Right ventricle myocardium superior (tissue), 1 donor: Measurements from ENCODE around the gene HOXB2. TPM values are rescaled to one million over a fixed set of nuclear protein-coding genes. Genes with fewer than 3 reads are reported as not detected.

Experiments used
- ATAC-seq: fragments of 200-7000 bp; cut with Tn5 transposase; one replicate; pipeline ENCODE4 v1.9.1; 2020; ENCODE audit warnings: mild to moderate bottlenecking; ENCODE audit not compliant: poor library complexity
- DNase-seq: peaks from one replicate; pipeline ENCODE4 v3.0.0-alpha.2; 2020
- intact Hi-C: fragments of 100-400 bp; cut with DNase I; formaldehyde crosslinking; loops from one replicate; pipeline ENCODE4 v1.11.2; 2022
- total RNA-seq: library from RNA; stranded (reverse); fragmentation: NEBNext Ultra II Directional; extraction: Animal tissue kit (Norgen Biotek cat#: 25700); gene quantifications from one replicate; pipeline ENCODE4 v1.2.1, GENCODE V29; 2021
- donor health status: DM: no; HTN: yes; CAD: no; lungs with severe emphysema.

The HOXB2 gene
- total RNA-seq, 1 donor from 2014 or later: 2.7 TPM

DNA sequence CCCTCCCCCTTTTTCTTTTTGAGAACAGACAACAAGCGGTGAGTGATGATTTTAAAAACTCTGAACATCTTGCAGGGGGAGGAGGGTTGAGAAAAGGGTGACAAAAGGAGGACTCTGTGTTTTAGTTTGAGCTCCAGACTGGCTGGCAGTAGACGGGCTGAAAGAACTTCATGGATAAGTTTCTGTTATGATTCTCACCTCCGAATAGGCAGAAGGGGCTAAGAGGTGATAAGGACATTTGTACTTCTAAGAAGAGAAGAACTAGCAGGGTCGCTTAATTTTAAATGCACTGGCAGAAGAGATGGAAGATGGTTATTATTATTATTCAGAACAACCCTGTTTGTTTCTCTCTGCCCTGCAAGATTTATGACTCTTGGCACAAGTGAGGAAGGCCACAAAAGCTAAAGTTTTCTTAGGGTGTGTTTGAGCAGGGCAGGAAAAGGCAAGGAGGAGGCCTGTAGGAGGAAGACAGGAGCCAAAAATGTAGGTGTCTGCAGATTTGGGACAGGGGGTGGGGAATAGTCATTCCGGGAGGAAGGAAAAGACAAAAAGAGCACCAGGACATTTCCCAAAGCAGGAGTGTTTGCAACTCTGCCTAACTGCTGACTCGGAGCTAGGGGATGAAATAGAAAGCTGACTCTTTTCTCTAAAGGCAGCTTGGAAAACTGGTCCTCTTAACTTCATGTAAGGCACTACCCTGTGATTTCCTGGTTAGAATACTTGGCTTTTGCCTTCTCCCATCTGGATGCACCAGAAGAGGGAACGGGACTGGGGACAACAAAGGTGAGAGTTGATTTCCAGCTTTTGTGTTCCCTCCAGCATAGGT lies 11.9 kb upstream of the HOXB2 start:
- DNase-seq (no peak), ATAC-seq (no peak)
- intact Hi-C loops: no loop called here

DNA sequence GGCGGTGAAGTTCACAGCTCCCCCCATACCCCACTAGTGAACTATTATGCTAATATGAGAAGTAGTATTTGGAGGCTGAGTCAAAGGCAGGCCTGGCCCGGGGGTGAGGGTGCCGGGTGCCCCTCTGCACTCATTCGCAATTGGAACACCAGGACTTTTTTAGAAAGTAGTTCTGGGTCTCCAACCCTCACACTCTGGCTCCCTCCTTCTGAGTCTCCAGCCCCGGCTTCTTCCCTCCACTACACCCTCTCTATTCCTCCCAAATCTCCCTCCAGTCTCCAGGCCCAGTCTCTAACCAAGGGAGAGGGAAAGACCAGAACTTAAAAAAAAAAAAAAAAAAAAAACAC lies 11.3 kb upstream of the HOXB2 start:
- DNase-seq (no peak), ATAC-seq (no peak)
- intact Hi-C loops: no loop called here

DNA sequence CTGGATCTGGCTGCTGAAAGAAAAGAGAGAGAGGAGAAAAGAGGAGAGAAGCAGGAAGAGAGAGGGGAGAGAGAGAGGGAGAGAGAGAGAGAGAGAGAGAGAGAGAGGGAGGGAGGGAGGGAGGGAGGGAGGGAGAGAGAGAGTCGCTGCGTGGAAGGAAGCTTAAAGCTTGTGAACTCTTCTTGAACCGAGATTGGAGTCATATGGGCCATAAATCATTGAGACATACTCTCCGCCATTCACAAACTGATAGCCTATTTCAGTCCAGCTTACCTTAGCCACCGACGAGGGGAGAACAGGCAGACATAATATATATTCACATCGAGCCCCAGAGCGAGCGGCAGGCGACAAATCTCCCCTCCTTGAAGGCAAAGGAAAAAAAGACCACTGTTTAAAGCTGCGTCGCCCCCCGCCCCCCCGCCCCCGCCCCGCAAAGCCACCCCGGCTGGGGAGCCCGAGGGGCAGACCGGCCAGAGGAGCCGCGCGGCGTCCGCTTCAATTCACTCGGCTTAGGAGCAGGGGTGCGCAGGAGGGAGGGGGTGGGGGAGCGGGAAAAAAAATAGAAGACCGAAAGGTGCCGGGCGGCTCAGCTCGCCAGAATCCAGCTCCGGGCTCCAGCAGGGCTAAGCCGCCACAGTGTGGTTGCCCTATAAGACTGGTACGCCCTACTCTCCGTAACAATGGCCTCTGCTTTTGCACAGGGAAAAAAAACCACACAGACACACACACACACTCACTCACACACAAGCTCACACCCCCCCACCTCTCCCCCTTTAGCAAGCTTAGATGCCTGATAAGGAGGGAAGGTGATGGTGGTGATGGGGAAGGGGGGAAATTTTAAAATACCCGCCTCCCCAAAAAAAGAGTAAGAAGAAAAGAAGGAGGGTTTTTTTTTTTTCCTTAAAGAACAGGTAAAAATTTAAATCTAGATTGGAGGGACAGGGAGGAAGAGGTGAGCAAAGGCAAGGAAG lies 10.6 kb upstream of the HOXB2 start:
- DNase-seq (no peak), ATAC-seq (peak; percentile 49)
- intact Hi-C loops: no loop called here

DNA sequence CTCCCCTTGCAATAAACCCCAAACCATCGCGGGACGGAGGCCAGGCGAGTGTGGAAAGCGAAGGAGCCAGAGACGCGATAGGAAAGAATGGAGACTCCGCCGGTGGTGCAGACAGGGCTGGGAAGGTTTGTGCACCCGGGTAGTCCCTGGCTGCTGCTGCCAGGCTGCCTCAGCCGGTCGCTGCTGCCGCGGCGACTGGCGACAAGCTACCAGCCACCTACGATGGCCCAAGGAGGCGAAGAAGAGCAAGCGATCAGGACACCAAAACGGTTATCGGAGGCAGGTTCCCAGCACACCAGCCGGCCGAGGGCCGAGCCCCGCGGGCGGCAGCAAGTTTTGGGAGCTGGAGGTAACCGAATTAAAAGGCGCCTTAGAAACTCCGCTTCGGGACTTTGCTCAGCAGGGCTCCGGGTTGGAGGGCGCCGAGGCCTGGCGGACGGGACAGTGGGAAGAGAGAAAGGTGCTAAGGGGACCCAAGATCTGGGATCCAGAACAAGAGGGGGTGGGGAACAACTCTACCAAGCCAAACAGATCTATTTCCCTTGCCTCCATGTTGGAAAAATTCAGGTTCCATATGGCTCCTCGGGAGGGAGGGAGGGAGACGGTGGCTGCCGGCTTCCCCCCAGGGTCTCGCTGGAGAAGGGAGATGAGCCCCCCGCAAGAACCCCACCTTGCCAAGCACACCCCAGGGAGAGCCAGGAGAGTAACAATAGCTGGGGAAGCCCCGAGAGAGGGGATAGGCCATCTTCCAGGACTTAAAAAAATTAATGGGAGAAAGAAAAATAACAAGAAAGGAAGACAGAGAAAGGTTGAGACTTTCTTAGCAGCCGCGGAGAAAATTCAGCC lies 9.7 kb upstream of the HOXB2 start:
- ATAC-seq (no peak), DNase-seq (no peak)
- intact Hi-C loops: no loop called here

DNA sequence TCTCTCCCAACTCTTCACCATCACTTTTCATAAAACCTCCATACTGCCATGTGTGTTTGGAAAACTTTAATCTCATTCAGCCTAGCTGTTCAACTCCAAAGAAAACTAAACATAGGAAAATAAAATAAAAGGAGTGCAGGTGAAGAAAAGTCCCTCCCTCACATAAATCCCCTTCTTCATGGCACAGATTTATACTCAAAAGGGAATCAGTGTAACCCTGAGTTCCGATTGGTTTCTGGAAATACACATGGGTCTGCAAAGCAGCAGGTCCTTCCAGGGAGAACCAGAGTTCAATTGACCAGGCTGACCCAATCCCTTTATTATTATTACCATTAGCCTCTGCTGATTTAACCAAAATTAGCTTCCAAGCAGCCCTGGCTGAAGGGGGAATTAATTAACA lies 8.9 kb upstream of the HOXB2 start:
- no peak for ATAC-seq
- no peak for DNase-seq

DNA sequence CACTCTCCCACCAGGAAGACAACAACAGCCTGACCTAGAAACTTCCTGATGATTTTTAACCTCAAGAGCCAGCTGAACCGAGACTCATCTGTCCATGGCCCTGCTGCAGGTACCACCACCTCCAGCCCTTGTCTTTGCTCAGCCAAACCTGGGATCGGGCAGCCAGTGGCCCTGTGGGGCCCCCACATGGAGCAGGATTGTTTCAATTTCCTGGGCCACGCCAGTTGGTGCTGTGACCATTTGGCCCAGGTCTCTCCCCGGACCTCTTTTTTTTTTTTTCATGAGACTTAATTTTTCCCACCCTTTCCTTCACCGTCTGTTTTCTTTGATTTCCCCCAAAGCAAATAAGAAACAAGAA lies 8.3 kb upstream of the HOXB2 start:
- intact Hi-C loops: no loop called here

More for the DNA sequence above, 8.9 kb upstream of the HOXB2 start:
- intact Hi-C loops: no loop called here

DNA sequence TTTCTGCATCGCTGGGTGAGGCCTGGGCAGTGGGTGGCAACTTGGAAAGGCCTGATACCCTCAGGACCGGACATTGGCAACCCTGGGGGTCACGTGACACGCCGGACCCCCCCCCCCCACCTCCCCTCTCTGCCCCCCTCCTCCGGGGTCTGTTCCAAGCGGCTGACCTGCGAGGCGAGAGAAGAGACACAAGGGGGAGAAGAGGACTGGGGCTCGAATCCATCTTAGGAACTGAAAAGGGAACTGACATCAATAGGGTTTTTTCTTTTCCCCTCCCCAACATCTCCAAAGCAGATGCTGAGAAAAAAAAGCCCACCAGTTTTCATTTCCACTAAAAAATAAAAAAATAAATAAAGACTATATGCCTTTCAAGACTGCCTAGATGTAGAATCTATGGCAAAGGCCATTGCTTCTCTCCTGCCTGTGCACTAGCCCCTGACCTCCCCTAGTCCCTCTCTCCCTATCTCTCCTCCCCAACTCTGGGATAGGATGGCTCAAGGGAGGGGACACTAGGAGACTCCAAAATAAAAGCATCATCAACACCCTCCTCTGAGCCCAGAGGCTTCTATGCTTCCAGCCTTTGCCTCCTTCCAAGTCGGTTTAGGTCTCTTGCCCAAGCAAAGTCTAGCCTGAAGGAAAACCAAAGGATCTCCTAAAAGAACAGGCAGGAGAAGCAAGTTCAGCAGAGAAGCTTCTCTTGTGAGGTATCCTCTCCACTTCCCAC lies 7.7 kb upstream of the HOXB2 start:
- DNase-seq: no peak
- ATAC-seq: no peak
- intact Hi-C loops: no loop called here

More for the DNA sequence above, 8.3 kb upstream of the HOXB2 start:
- DNase-seq (no peak), ATAC-seq (no peak)

DNA sequence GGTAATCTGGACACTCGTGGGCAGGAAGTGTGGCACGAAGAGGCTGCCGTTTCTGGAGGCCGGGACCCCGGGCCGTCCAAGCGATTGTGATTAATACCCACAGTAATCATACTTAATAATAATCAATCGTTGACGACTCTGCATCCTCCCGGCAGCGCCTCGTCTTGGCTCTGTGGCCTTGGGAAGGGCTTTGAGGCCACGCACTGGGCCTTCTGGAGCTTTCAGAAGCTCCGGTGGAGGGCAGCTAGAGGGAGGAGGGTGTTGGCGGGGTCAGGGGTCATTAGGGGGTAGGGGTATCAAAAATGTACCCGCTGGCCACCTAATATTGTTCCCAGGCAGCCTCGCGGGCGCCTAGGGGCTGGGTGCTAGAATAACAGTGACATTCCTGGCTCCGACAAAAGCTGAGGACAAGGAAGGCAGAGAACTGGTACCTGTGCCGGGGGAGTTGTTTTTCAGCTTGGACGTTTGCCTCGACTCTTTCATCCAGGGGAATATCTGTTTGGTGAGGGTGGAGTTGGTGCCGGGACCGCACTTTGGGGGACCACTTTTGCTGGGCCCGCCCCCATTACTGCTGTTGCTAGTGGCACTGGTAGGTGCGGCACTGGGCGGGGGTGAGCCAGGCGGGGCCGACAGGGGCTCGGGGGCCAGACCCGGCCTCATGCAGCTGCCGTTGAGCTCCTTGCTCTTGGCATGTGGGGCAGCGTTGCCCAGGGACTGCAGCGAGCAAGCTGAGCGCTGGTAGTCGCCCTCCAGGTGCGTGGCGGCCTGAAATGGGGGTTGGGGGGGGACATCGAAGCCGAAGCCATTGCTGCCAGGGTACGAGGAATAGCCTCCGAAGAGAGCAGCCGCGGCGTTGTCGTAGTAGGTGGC lies 6.9 kb upstream of the HOXB2 start:
- intact Hi-C loops: no loop called here
- ATAC-seq (no peak), DNase-seq (no peak)

DNA sequence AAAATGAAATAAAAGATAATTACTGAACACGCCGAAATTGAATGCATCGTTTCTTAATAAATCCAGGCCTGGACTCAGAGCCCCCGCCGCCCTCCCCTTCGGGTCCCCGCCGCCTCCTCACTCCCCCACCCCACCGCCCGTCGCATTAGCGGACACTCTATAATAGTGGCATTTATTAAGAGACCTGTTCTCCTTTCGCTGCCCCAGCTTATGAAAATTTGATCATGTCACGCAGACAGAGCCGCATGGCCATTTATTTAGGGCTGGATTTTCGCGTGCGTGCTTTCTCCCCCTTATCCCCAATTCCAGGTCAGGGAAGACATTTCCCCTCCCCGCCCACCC lies 6.3 kb upstream of the HOXB2 start:
- intact Hi-C loops: no loop called here
- DNase-seq (no peak), ATAC-seq (no peak)

DNA sequence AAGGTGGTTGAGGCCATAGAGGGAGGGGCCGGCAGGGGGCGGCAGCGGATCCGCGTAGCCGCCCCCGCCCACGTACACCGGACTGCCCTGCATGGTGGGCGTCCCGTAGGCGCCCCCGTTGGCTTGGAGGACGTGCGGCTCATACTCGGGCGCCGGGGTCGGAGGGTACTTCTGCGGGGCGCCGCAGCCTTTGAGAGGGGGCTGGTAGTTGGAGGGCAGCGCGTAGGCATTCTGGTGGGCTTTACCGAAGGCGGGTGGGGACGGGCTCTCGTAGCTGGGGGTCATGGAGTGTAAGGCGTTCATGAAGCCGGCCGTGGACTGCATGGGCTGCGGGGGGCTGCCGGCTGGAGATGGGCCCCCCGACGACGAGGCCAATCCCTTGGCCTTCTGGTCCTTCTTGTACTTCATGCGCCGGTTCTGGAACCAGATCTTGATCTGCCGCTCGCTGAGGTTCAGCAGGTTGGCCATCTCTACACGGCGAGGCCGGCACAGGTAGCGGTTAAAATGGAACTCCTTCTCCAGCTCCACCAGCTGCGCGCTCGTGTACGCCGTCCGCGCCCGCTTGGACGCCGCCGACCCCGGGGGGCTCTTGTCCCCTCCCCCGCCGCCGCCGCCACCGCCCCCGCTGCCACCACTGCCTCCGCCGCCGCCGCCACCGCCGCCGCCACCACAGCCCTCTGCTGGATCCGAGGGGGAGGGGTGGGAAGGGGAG lies 5.7 kb upstream of the HOXB2 start:
- intact Hi-C loops: no loop called here
- DNase-seq (no peak), ATAC-seq (no peak)

DNA sequence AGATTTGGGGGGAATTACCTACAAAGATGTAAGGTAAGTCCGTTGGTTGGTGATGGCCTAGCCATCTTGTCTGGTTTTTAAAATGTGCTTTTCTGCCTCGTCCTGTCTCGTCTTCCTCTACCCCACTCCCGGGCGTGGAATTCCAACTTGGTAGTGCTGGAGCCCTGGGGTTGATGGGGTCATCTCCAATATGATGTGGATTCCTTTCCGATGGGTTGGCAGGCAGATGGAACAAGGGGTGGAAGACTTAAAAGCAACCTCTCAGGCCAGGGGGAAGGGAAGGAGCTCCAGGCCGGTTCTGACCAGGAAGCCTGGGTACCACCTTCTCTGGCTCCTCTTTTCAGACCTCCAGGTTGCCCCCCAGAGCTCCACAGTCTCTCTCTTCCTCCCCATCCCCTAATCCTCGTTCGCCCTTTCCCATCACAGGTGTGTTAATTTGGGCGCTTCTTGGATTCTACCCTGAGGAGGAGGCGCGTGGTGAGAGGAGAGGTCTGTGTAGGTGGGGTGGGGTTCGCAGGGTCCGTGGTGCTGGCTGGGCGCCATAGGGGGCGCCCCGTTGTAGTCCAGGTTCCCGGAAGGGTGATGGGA lies 5.1 kb upstream of the HOXB2 start:
- intact Hi-C loops: no loop called here
- no peak for ATAC-seq
- DNase-seq: no peak

DNA sequence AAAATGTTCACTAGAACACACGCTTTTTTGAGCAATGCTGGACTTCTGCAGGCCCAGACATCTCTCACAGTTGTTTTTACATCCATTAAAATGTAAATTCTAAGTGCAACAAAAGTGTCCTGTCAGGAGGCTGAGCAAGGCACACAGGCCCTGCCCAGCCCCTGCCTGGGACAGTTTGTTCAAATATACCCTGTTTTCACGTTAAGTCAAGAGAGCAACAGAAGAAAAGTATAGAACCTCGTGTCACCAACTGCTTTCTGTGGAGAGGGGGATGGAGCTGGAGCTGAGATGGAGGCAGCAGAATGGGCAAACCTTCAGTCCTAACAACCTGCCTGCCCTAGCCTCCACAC lies 4.3 kb upstream of the HOXB2 start:
- DNase-seq: no peak
- intact Hi-C loops: no loop called here
- no peak for ATAC-seq

DNA sequence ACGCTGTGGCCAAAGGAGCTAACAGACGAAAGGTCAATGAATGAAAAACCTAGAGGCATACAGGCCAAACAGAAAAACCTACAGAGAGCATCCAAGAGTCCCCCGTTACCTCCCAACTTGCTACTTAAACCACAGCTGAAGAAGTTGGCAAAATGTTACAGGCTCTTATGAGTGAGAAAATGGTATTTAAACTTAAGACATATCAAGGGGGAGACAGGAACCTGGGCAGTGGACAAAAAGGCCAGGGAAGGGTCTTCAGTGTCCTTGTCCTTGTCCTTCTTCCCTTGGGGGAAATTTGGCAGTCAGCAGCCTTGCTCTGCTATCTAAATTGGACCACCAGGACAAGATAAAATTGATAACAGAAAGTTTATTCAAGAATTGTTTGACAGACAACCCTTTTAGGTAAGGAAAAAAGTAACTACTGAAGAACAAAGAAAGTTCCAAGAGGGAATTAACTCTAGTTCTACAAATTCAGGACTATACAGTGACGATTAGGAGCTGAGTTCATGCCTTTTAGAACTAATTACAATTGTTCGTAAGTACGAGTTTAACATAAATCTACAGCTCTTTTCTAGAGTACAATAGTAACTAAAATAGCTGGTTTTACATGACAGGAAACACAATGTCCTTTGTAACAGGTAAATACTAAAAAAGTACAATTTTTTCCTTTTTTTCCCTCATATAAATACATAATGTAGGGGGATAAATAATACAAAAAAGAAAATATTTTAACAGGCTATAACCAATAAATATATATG lies 3.8 kb upstream of the HOXB2 start:
- intact Hi-C loops: no loop called here
- ATAC-seq (no peak), DNase-seq (no peak)

DNA sequence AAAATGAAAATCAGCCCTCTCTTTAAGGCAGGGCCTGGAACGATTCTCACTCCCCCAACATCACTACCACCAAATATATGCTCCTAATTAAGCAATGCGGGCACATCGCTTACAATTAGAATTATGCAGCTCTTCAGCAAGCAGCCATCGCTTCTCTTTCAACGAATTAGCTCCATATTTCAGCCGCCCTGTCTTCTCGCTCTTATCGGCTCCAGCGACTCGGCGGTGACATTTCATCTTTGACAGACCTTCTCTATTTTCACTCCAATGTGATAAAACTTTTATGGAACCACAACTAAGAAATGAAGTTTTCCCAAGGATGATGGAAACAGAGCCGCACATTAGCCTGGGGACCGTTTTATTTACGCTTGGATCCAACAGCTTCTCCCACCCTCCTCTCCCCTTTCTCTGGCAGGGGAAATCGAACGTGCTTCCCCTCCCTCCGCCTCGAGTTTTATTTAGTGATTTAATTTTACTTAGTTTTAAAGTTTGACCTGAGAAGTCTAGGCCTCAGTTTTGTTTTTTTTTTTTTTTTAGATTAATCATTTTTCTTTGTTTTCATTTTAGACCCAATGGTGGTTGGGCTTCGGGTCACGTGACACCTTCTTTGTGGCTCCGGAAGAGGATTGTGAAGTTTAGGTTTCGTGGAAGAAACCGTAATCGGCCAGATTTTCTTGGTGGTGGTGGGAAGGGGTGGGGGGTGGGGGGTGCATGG lies 3.1 kb upstream of the HOXB2 start:
- ATAC-seq (no peak), DNase-seq (no peak)

DNA sequence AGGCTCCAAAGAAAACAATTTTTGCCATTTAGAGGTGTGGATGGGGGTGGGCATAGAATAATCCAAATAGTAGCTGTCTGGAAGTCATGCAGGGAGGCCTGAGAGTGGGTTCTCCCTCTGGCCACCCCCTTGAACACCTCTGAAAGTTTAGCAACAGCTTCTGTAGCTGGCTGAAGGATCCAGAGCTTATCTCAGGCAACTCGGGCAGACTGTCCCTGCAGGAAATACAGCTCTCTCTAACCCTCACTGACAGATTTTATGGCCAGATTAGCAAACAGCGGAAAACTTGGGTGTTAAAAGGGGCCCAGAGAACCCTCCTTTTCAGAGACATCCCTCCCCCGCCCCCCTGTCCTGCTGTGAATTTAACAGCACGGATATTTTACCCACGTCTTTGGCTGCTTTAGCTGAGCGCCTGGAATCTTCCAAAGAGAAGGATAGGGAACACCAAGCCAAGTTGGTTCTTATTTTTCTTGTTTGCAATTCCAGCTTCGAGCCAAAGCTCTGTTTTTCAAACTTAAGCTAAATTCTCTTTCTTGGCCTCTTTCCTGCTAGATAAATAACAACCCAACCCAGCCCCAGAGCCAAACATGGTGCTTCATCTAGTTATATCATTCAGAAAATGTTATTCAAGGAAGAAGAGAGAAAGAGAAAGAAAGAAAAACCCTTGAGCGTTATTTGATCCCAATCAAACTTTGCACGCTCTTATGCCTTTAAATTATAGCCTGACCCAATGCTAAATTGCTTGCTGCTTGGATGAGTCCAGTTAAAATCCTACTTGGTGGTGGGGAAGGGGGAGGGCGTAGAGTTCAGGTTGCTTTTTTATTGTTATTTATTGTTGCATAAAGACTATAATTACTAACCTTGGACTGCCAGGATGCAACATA lies 2.3 kb upstream of the HOXB2 start:
- ATAC-seq (no peak), DNase-seq (no peak)
- intact Hi-C loops: no loop called here

More for the DNA sequence above, 3.1 kb upstream of the HOXB2 start:
- intact Hi-C loops: no loop called here
